ENCODE data around the gene MBNL2.

MBNL2 gene

GRCh38 chr13:97275776-97276501 lies 53.8 kb downstream of the MBNL2 start:
- DNase-seq: no peak

DNA sequence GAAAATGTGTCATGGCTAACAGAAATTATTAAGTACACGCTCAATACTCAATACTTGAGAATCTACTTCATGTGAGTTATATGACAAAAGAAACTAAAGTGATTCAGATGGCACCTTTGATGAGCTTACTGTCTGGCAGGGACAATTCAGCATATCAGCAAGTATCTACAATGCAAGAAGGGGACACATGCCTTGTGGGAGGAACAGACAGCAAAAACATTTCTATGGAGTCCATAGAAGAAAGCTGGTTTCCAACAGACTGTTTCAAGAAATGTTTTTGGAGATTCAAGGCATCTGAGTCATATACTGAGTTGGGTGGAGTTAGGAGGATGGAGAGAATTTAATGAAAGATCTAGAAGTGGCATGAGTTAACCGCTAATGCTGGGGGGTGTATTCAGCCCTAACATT lies 54.7 kb downstream of the MBNL2 start:
- no peak for DNase-seq

DNA sequence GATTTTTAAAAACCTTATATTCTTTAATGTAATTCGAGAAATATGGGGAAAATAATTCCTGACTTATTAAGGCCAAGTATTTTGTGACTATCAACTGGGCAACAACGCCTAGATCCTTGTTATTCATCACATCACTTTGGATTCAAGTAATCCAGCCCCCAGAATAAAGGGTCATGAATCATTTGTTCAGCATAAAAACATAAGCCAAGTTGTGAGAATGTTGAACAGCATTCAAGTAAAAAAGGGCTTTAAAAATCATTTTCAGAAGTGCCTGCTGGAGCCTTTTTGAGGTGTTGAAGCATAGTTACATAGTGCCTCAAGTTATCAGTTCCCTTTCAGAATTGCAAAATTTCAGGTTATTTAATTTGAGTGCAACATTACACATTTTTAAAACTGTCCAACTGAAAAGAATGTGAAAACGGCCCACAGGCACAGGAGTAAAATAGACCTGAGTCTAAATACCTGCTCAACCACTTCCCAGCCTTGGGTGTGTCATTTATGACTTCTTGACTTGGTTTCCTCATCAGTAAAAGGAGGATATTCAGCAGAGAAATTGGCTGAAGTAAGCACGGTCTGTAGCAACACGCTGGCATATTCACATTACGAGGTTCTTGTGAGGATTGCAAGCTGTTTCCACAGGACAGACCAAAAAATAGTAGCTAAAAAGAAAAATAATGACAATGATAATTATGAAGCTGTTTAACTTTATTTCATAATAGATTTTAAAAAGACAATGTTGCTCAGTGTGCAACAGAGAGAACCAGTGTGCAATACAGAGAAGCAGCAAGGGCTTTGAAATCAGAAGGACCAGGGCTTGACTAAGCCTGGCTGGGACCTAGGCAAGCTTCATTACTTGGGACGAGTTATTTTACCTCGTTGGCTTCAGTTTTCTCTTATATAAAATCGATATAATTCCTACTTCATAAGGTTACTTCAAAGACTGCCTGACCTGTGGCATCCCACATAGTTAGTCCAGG lies 56.6 kb downstream of the MBNL2 start:
- DNase-seq: no peak

DNA sequence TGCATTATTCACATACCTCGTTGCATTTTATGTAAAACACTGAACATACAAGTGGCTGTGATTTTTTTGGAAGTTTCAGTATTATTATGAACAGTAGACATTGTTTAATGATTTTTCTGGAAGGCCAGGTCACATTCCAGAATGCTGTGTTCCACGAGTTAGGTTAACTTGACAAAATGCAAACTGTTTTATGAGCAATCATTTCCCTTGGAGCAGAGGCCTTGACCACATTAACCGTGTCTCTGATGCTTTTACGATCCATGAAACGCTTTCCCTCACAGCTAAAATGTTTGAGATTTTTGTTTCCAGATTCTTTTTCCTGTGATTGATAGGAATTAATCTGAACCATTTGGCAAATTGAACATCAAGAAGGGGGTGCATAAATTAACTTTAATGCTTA lies 57.8 kb downstream of the MBNL2 start:
- no peak for DNase-seq

- no peak for DNase-seq
Observed at GRCh38 chr13:97280478-97280877, 58.3 kb downstream of the MBNL2 start.

DNA sequence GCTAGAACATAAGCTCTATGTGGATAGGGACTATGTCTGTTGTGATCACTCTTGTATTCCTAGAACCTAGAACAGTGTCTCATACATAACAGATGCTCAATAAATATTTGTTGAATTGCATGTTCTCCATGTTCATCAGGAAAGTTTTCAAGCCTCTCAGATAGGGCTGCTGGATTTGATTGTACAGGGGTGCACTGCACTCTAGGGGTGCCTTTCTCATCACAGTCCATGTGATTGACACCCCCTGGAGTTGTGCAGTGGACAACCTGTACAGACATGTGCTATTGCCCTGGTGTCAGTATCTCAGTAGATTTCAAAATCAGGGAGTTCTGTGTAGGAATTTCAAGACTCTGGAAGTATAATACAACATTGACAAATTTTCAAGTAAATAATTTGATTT lies 58.9 kb downstream of the MBNL2 start:
- no peak for DNase-seq

GRCh38 chr13:97282705-97283104 lies 60.6 kb downstream of the MBNL2 start:
- no peak for DNase-seq

DNA sequence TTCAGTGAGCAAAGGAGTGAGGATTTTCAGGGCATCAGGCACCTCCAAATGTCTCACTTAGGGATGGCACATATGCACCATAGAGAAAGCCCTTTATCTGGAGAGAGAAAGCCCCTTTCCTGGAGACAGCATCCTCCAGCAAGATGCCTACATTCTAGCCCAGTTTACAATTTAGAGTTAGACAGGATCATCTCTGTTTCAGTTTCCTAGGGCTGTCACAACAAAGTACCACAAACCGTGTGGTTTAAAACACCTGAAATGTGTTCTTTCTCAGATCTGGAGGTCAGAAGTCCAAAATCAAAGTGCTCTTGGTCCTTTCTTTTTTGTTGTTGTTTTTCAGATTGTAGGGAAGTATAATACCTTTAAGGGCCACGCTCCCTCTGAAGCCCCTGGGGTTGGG lies 61.8 kb downstream of the MBNL2 start:
- no peak for DNase-seq

DNA sequence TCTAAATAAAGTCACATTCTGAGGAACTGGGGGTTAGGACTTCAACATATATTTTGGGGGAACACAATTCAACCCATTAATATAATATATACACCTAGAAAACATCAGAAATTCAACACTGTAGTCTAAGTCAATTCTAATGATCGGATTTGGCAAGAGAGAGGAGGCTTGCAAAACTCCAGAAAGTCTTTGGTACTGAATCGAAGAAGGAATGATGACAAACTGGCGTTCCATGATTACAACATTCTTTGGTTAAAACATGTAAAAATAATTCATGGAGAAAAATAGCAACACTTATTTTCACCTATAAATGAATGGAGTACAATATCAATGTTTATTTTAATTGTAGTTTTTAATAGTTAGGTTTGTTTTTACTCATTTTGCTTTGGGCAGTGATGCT lies 62.4 kb downstream of the MBNL2 start:
- no peak for DNase-seq

- DNase-seq: no peak
Observed at GRCh38 chr13:97285221-97285955, 63.3 kb downstream of the MBNL2 start.

DNA sequence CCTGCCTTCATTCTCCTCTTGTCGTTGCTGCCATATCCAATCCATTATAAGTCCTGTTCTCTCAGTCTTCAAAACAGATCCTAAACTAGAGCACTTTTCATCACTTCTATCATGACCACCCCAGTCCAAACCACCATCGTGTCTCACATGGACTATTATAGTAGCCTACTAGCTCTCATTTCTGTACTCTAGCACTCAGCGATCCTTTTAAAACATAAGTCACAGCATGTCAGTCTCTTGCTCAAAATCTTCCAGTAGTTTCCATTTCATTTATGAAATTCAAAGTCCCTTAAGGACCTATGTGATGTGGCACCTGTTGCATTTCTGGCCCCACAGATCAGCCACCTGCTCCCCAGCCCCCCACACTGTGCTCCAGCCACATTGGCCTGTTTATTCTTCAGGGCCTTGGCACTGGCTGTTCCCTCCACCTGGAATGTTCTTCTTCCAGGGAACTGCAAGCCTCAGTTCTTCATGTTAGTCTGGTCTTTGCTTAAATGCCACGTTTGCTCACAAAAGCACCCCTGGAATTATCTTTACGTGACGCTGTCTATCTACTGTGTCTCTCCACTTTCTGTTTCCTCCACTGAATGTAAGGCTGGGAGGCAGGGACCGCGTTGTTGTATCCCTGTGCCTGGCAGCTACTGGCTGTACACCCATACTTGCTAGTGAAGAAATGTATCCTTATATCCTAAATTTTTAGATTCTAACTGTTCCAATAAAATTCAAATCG lies 64.3 kb downstream of the MBNL2 start:
- DNase-seq: no peak

DNA sequence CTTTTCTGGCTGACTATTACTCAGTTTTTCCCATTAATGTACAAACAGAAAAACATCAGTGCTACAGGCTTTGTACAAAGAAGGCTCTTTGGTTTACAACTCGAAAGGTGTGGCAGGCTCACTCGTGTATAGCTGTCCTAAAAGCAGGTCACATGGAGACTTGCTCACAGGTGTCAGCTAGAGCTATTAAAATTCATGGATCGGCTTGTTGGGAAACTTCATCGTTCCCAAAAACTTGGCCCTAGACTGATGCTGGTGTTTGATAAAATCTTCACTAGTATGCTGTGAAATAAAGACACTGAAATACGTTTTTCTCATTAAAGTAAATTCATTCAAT lies 64.9 kb downstream of the MBNL2 start:
- DNase-seq: no peak

GRCh38 chr13:97288486-97288900 lies 66.4 kb downstream of the MBNL2 start:
- no peak for DNase-seq

GRCh38 chr13:97289514-97290298 lies 67.6 kb downstream of the MBNL2 start:
- no peak for DNase-seq

GRCh38 chr13:97295283-97296182 lies 73.4 kb downstream of the MBNL2 start:
- no peak for DNase-seq

- no peak for DNase-seq
Observed at GRCh38 chr13:97296740-97297139, 74.6 kb downstream of the MBNL2 start.

GRCh38 chr13:97298816-97299215 lies 76.7 kb downstream of the MBNL2 start:
- DNase-seq: no peak

- no peak for DNase-seq
Observed at GRCh38 chr13:97300871-97301270, 78.7 kb downstream of the MBNL2 start.

DNA sequence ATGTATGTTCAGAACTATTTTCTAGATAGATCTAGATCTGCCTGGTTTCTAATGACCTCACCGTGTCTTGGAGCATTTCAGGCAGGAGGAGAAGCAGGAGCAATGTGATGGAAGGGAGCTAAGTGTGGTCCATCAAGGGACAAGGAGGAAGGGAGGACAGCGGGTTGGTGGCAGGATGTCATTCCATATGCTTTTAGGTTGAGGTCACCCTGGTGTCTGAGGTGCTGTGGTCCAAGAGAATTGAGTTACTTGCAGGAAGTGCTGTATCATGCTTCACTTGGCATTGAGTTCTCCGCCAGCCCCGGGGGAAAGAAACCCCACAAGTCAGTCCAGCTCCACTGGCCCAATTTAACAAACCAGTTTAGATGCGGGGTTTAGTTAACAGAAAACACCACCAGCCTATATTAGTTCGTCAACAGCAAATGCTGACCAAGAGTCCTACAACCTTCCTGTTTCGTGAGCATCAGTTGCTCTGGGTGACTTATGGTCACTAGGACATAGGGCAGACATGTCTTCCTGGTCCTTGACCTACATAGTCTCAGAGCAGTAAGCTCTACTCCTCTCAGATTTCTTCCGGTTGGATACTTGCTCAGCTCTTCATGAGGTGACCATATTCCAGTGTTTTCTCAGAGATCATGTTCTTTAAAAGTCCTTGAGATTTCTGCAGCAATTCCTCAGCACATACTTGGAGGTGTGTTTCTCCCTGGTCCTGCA lies 79.4 kb downstream of the MBNL2 start:
- no peak for DNase-seq

DNA sequence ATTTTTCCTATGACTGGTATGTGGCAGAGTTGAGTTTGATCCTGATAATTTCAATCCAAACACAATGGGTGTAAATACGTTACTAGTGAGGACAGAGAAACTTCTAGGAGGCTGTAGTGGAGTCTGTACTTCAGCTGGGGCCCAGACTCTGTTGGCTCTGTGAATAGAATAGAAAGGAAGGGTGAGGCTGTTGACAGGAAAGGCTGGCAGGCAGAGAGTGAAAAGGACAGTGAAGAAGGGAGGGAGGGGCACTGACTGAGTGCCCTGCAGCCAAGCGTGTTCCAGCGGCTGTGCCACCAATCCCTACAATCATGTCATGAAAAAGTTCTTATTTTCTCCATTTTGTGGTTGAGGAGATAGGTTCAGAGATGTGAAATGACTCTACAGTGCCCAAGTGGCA lies 80.5 kb downstream of the MBNL2 start:
- no peak for DNase-seq

All from RPMI8226 (cell line).